ENCODE data around the gene CPEB4.

GRCh38 chr5:173916233-173916632 is 28.1 kb downstream of the CPEB4 start:
- no peak for TF ChIP-seq CTCF (IDR thresholded peaks at IDR 0.05 in 8 of 11, conservative IDR thresholded peaks at IDR 0.05 in 3 of 11)
- TF ChIP-seq POLR2A (IDR thresholded peaks at IDR 0.05) = no peak
- no peak for TF ChIP-seq POLR2AphosphoS5 (IDR thresholded peaks at IDR 0.05)
